Measurements from ENCODE around the gene SLC38A1.
"Not testable (repeated sequence)": the region's sequence is repeated elsewhere in the genome, so short reads cannot be mapped to it uniquely, and the experiment has no call there.

Gene SLC38A1

GRCh38 chr12:46285177-46285576 is 16.3 kb upstream of the SLC38A1 start:
- not testable (repeated sequence) for H3K9ac ChIP-seq (ENCODE audit: low read length in 5 of 5); H3K4me1 ChIP-seq (ENCODE audit: control insufficient read depth in 5 of 5, insufficient read depth in 5 of 5, low read length in 5 of 5); H3K4me3 ChIP-seq (ENCODE audit: low read depth in 1 of 5, low read length in 5 of 5); H3K27ac ChIP-seq (ENCODE audit: low read depth, low read length); H3K36me3 ChIP-seq (ENCODE audit: control insufficient read depth in 5 of 5, insufficient read depth in 5 of 5, low read length in 5 of 5); H3K27me3 ChIP-seq (ENCODE audit: control insufficient read depth in 5 of 5, insufficient read depth in 4 of 5, low read length in 5 of 5)
- H3K9me3 ChIP-seq (ENCODE audit: control insufficient read depth in 5 of 5, low read length in 5 of 5): peaks cover 11 to 34% (median 26%) of the 10 kb centered on the region in 5 donors

GRCh38 chr12:46282829-46283228 is 14.0 kb upstream of the SLC38A1 start:
- peaks cover 11 to 34% (median 26%) of the 10 kb centered on the region in 5 donors for H3K9me3 ChIP-seq (ENCODE audit: control insufficient read depth in 5 of 5, low read length in 5 of 5)
- H3K27ac ChIP-seq (ENCODE audit: low read depth, low read length): no peak overlapping the region
- no peak overlapping the region for H3K4me3 ChIP-seq (ENCODE audit: low read depth in 1 of 5, low read length in 5 of 5)
- H3K27me3 ChIP-seq (ENCODE audit: control insufficient read depth in 5 of 5, insufficient read depth in 4 of 5, low read length in 5 of 5): no peaks in the 10 kb centered on the region
- no peaks in the 10 kb centered on the region for H3K4me1 ChIP-seq (ENCODE audit: control insufficient read depth in 5 of 5, insufficient read depth in 5 of 5, low read length in 5 of 5)
- H3K9ac ChIP-seq (ENCODE audit: low read length in 5 of 5): no peak overlapping the region
- H3K36me3 ChIP-seq (ENCODE audit: control insufficient read depth in 5 of 5, insufficient read depth in 5 of 5, low read length in 5 of 5): no peaks in the 10 kb centered on the region

DNA sequence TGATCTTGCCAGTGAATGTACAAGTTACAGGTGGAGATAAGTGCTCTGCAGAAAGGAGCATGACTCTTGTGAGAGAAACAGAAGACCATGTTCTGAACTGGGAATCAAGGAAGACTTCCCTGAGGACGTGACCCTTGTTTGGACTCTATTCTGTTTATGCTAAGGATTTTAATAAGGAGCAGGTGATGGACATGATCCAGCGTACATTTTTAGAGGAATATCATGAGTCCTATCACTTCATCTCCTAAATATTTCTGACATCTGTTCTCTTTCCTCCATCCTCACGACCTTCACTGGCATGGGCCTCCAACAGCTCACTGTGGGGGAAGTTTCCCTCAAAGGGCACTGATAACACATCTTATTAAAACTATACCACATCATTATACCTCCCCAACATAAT is 7.9 kb upstream of the SLC38A1 start:
- Histone ChIP-seq H3K9me3 (ENCODE audit: control insufficient read depth in 5 of 5, low read length in 5 of 5) (peaks cover 0 to 7% (median under 1%) of the 10 kb centered on the region in 5 donors), H3K27me3 (ENCODE audit: control insufficient read depth in 5 of 5, insufficient read depth in 4 of 5, low read length in 5 of 5) (peaks cover 0 to 1% (median 0%) of the 10 kb centered on the region in 5 donors), H3K9ac (ENCODE audit: low read length in 5 of 5) (no peak overlapping the region), H3K36me3 (ENCODE audit: control insufficient read depth in 5 of 5, insufficient read depth in 5 of 5, low read length in 5 of 5) (no peaks in the 10 kb centered on the region), H3K27ac (ENCODE audit: low read depth, low read length) (no peak overlapping the region), H3K4me1 (ENCODE audit: control insufficient read depth in 5 of 5, insufficient read depth in 5 of 5, low read length in 5 of 5) (no peaks in the 10 kb centered on the region), H3K4me3 (ENCODE audit: low read depth in 1 of 5, low read length in 5 of 5) (no peak overlapping the region)

DNA sequence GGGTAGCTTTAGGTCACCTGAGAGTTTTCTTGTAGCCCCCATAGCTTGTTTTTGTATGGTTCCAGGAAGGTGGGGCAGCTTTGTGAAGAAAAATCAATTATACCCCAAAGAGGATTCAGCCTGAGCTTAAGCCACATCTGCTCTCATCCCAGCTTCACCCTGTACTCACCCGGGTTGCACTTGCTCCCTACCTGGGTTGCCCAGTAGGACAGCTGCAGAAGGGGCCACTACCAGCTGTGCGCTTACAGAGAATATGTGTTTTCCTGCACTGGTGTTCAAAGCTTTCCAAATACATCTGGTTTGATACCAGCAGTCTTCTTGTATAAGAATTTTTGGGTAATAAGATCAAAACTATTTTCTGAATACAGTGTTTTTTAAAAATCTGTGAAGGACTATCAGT is 3.0 kb upstream of the SLC38A1 start:
- H3K9ac ChIP-seq (ENCODE audit: low read length in 5 of 5): no peak overlapping the region
- peaks cover 0 to 30% (median 28%) of the 10 kb centered on the region in 5 donors for H3K4me1 ChIP-seq (ENCODE audit: control insufficient read depth in 5 of 5, insufficient read depth in 5 of 5, low read length in 5 of 5)
- no peaks in the 10 kb centered on the region for H3K36me3 ChIP-seq (ENCODE audit: control insufficient read depth in 5 of 5, insufficient read depth in 5 of 5, low read length in 5 of 5)
- no peak overlapping the region for H3K27ac ChIP-seq (ENCODE audit: low read depth, low read length)
- H3K27me3 ChIP-seq (ENCODE audit: control insufficient read depth in 5 of 5, insufficient read depth in 4 of 5, low read length in 5 of 5): peaks cover 9 to 27% (median 19%) of the 10 kb centered on the region in 5 donors
- no peaks in the 10 kb centered on the region for H3K9me3 ChIP-seq (ENCODE audit: control insufficient read depth in 5 of 5, low read length in 5 of 5)
- H3K4me3 ChIP-seq (ENCODE audit: low read depth in 1 of 5, low read length in 5 of 5): no peak overlapping the region

GRCh38 chr12:46269429-46270241 is 792 bp upstream of the SLC38A1 start:
- no peak overlapping the region for H3K27ac ChIP-seq (ENCODE audit: low read depth, low read length)
- peak overlapping the region in 1 of 5 donors; percentile 35 for H3K9ac ChIP-seq (ENCODE audit: low read length in 5 of 5)
- H3K4me1 ChIP-seq (ENCODE audit: control insufficient read depth in 5 of 5, insufficient read depth in 5 of 5, low read length in 5 of 5): peaks cover 0 to 33% (median 30%) of the 10 kb centered on the region in 5 donors
- H3K27me3 ChIP-seq (ENCODE audit: control insufficient read depth in 5 of 5, insufficient read depth in 4 of 5, low read length in 5 of 5): peaks cover 9 to 32% (median 20%) of the 10 kb centered on the region in 5 donors
- H3K36me3 ChIP-seq (ENCODE audit: control insufficient read depth in 5 of 5, insufficient read depth in 5 of 5, low read length in 5 of 5): no peaks in the 10 kb centered on the region
- H3K4me3 ChIP-seq (ENCODE audit: low read depth in 1 of 5, low read length in 5 of 5): peak overlapping the region in 4 of 5 donors; percentile 71 to 76 (median 72)
- H3K9me3 ChIP-seq (ENCODE audit: control insufficient read depth in 5 of 5, low read length in 5 of 5): no peaks in the 10 kb centered on the region

GRCh38 chr12:46267825-46268582 is 839 bp downstream of the SLC38A1 start:
- H3K4me3 ChIP-seq (ENCODE audit: low read depth in 1 of 5, low read length in 5 of 5): peak overlapping the region; percentile 41 to 76 (median 71)
- H3K4me1 ChIP-seq (ENCODE audit: control insufficient read depth in 5 of 5, insufficient read depth in 5 of 5, low read length in 5 of 5): peaks cover 0 to 33% (median 30%) of the 10 kb centered on the region in 5 donors
- no peaks in the 10 kb centered on the region for H3K9me3 ChIP-seq (ENCODE audit: control insufficient read depth in 5 of 5, low read length in 5 of 5)
- no peak overlapping the region for H3K27ac ChIP-seq (ENCODE audit: low read depth, low read length)
- peak overlapping the region in 2 of 5 donors; percentile 4 to 62 for H3K9ac ChIP-seq (ENCODE audit: low read length in 5 of 5)
- no peaks in the 10 kb centered on the region for H3K36me3 ChIP-seq (ENCODE audit: control insufficient read depth in 5 of 5, insufficient read depth in 5 of 5, low read length in 5 of 5)
- peaks cover 9 to 32% (median 20%) of the 10 kb centered on the region in 5 donors for H3K27me3 ChIP-seq (ENCODE audit: control insufficient read depth in 5 of 5, insufficient read depth in 4 of 5, low read length in 5 of 5)

GRCh38 chr12:46267575-46267824 is 1.3 kb downstream of the SLC38A1 start:
- peaks cover 0 to 33% (median 30%) of the 10 kb centered on the region in 5 donors for H3K4me1 ChIP-seq (ENCODE audit: control insufficient read depth in 5 of 5, insufficient read depth in 5 of 5, low read length in 5 of 5)
- no peaks in the 10 kb centered on the region for H3K36me3 ChIP-seq (ENCODE audit: control insufficient read depth in 5 of 5, insufficient read depth in 5 of 5, low read length in 5 of 5)
- H3K9ac ChIP-seq (ENCODE audit: low read length in 5 of 5): peak overlapping the region in 1 of 5 donors; percentile 9
- H3K27me3 ChIP-seq (ENCODE audit: control insufficient read depth in 5 of 5, insufficient read depth in 4 of 5, low read length in 5 of 5): peaks cover 9 to 32% (median 20%) of the 10 kb centered on the region in 5 donors
- H3K4me3 ChIP-seq (ENCODE audit: low read depth in 1 of 5, low read length in 5 of 5): peak overlapping the region; percentile 38 to 76 (median 71)
- H3K9me3 ChIP-seq (ENCODE audit: control insufficient read depth in 5 of 5, low read length in 5 of 5): no peaks in the 10 kb centered on the region
- H3K27ac ChIP-seq (ENCODE audit: low read depth, low read length): no peak overlapping the region

DNA sequence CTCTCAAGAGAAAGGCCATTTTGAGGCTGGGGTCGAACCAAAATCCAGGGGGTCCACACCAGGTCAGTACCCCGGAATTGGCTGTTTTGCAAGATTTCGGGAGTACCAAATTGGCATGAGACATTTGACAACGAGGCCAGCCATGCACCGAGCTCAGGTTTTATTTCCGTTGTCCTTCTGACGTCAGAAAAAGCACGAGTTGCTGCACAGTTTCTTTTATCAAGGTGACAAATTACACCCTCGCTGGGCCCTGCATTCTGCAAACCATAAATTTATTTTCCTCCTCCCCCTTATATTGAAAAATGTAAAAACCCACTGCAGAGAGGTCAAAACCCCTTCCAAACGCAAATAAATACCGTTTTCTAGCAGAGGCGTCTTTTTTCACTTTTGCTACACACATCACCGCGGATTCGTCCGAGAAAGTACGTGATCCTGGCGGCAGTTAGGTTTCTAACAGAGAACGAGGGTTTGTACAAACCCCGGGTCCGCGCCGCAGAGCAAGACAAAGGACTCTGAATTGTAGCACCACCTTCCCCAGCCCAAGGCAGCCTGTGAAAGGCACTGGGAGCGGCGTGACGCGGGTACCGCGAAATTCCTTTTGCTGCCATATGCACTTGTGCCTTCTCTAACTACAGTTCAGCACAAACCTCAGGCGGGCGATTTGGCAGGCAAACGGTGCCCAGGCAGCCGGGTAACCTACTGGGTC is 1.8 kb downstream of the SLC38A1 start:
- no peak overlapping the region for H3K27ac ChIP-seq (ENCODE audit: low read depth, low read length)
- H3K9me3 ChIP-seq (ENCODE audit: control insufficient read depth in 5 of 5, low read length in 5 of 5): no peaks in the 10 kb centered on the region
- H3K27me3 ChIP-seq (ENCODE audit: control insufficient read depth in 5 of 5, insufficient read depth in 4 of 5, low read length in 5 of 5): peaks cover 9 to 32% (median 20%) of the 10 kb centered on the region in 5 donors
- no peaks in the 10 kb centered on the region for H3K36me3 ChIP-seq (ENCODE audit: control insufficient read depth in 5 of 5, insufficient read depth in 5 of 5, low read length in 5 of 5)
- H3K4me1 ChIP-seq (ENCODE audit: control insufficient read depth in 5 of 5, insufficient read depth in 5 of 5, low read length in 5 of 5): peaks cover 0 to 33% (median 30%) of the 10 kb centered on the region in 5 donors
- H3K4me3 ChIP-seq (ENCODE audit: low read depth in 1 of 5, low read length in 5 of 5): peak overlapping the region; percentile 63 to 76 (median 71)
- H3K9ac ChIP-seq (ENCODE audit: low read length in 5 of 5): peak overlapping the region in 1 of 5 donors; percentile 9

DNA sequence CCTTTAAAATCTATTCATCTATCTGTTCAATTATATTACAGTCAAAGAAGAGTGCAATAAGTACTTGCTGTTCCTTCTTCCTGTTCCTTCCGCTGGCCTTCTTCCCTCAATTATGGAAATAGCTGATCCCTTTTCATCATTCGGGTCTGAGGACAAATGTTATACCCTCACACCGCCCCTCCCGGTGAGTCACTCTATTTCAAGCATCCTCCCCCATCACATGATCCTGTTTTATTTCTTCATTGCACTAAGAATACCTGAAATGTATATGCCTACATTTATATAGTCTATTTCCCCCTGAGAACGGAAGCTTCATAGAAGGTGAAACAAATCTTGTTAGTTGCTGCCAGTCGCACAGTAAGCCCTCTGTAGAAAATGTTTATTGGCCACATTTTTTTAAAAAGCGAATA is 2.5 kb downstream of the SLC38A1 start:
- H3K27ac ChIP-seq (ENCODE audit: low read depth, low read length): no peak overlapping the region
- peaks cover 0 to 33% (median 30%) of the 10 kb centered on the region in 5 donors for H3K4me1 ChIP-seq (ENCODE audit: control insufficient read depth in 5 of 5, insufficient read depth in 5 of 5, low read length in 5 of 5)

More for the DNA sequence above, 2.5 kb downstream of the SLC38A1 start:
- no peaks in the 10 kb centered on the region for H3K36me3 ChIP-seq (ENCODE audit: control insufficient read depth in 5 of 5, insufficient read depth in 5 of 5, low read length in 5 of 5)
- no peaks in the 10 kb centered on the region for H3K9me3 ChIP-seq (ENCODE audit: control insufficient read depth in 5 of 5, low read length in 5 of 5)
- H3K4me3 ChIP-seq (ENCODE audit: low read depth in 1 of 5, low read length in 5 of 5): peak overlapping the region in 3 of 5 donors; percentile 63 to 76 (median 72)
- peaks cover 9 to 28% (median 20%) of the 10 kb centered on the region in 5 donors for H3K27me3 ChIP-seq (ENCODE audit: control insufficient read depth in 5 of 5, insufficient read depth in 4 of 5, low read length in 5 of 5)
- no peak overlapping the region for H3K9ac ChIP-seq (ENCODE audit: low read length in 5 of 5)

Measured in subcutaneous abdominal adipose tissue (tissue), 5 donors.